HG03342 (cell line): ENCODE results near the gene XPO6.

Experiments
- ATAC-seq: cut with Tn5 transposase; IDR thresholded peaks from one replicate; pipeline ENCODE4 v1.9.1; 2021; ENCODE audit warnings: mild to moderate bottlenecking, moderate library complexity; ENCODE audit not compliant: unreplicated experiment

The XPO6 gene

DNA sequence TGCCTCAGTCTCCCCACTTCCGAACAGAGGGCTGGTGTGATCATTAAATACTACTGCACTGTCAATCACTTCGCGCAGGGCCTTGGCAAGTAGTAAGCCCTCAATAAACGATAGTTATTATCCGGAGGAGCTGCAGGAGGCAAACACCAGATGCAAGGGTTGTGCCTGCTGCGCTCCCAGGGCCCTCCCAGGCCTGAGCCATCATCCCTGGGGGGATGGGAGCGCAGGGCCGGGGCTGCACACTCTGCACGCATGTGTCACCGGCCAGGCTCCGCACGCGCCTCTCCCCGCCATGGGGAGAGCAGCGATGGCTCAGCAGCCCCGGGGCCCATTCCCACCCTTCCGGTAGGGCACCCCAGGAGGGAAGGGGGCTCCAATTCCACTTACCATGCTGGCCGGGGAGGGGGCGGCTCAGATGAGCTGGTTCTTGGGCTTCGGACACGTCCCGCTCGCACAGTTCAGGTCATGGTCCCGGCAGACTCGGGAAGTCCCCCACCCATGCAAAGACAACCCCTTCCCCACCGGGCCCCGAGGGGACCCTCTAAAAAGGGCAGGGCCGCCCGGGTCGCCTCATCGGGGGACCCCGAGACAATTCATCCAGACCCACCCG lies 681 bp downstream of the XPO6 start:
- ATAC-seq: peak; percentile 31

DNA sequence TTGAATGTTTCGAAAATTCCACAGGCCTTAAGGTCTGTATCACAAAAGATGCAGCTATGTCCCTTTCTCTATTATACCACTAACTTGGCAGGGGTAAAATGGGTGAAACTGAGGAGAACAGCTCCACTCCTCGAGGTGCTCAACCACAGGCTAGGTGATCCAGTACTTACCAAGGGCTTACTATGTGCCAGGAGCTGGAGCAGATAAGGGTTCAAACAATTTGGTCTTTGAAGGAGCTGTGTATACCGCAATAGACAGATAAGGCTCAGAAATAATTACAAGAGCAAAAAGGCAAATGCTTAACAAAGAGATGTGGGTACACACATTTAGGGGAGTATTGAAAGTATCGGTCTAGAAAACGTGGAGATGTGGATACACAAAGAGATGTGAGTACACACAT lies 1.5 kb downstream of the XPO6 start:
- no peak for ATAC-seq

DNA sequence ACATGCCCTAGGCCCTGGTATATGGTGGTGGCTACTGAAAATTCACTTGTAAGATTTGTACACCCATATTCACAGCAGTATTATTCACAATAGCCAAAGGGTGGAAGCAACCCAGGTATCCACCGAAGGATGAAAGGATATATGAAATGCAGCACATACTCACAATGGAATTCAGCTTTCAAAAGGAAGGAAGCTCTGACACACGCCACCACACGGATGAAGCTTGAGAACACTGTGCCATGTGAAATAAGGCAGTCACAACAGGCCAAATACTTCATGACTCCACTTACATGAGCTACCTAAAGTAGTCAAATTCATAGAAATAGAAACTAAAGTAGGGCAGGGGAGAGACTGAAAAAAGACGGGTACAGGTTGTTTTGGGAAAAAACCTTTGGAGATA lies 2.9 kb downstream of the XPO6 start:
- ATAC-seq: no peak

DNA sequence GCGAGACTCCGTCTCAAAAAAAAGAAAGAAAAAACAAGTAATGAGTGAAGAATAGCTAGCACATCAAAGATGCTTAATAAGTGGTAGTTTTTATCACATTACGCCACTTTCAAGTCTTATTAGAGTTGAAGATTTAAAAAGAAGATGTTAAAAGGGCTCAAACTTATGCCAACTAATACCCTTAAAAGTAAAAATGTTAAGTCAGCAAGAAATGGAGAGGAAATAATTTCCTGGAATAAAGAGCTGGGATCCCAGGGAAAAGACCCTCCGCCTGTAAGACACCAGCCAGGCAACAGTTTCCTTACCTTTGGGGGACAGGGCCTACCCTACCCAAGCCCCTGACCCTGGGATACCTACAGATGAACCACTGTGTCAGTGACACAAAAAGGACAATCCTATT lies 3.6 kb downstream of the XPO6 start:
- no peak for ATAC-seq

DNA sequence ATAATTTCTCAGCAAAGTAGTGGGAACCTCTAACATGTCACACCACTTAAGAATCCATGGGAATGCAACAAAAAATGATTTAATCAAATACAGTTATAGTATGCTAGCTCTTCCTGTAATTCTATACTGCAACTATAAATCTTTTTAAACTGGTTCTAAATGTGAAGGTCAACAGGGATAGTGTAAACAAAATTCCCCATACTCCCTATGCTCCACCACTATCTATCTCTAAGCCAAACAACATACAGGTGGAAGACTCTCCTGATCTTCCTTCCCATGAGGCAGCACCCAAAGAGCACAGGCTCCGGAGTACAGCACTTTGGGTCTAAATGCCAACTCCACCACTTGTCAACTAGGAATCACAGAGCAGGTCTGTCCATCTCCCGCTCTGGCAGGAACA lies 4.4 kb downstream of the XPO6 start:
- no peak for ATAC-seq

DNA sequence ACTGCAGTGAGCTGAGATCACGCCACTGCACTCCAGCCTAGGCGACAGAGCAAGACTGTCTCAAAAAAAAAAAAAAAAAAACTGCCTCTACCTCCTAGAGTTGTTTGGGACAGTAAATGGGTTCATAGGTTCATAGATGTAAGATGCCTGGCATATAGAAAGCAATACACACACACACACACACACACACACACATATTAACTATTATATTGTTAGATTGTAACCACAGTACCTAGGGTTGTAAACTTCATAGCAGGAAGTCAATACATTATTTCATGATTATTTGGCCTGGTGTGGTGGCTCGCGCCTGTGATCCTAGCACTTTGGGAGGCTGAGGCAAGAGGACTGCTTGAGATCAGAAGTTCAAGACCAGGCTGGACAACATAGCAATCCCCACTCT lies 5.8 kb downstream of the XPO6 start:
- no peak for ATAC-seq

DNA sequence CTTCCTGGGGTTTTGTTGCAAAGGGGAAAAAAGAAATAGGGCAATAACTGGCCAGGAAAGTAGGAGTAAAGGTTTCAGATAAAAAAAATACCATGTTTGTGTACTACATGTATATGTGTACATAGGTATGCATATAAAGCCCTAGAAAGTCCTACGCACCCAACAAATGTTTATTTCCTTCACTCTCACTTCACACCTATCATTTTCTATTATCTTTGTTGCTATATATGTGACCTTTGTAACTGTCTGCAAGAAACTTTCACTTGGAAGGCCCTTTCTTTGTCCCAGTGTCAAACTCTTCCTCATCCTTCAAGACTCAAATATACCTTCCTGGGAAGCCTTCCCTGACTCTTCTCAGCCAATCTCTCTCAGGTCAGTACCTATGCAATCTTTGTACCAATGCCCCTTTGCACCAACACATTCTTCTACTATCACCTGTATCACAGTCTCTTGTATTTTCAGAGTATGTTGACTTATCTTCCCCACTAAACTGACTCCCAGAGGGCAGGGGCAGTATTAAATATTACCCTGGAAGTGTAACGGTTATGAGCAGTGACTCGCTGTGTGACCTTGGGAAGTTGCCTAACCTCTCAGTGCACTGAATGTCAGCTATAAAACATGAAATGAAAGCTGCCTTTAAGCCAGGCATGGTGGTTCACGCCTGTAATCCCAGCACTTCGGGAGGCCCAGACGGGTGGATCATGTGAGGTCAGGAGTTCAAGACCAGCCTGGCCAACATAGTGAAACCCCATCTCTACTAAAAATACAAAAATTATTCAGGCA lies 6.5 kb downstream of the XPO6 start:
- ATAC-seq: no peak

DNA sequence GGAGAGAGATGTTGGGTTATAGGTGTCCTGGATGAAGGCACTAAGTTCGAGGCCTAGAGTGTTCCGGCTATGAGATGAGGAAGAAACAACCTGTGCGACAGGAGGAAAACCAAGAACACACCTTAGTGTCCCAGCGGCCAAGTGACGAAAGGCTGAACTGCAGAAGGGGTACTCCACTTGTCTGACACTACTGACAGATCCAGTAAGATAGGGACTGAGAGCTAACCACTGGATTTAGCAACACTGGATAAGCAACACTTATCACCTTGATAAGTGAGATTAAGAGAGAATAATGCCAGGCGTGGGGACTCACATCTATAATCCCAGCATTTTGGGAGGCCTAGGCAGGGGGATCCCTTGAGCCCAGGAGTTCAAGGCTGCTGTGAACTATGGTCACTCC lies 7.1 kb downstream of the XPO6 start:
- ATAC-seq: no peak

DNA sequence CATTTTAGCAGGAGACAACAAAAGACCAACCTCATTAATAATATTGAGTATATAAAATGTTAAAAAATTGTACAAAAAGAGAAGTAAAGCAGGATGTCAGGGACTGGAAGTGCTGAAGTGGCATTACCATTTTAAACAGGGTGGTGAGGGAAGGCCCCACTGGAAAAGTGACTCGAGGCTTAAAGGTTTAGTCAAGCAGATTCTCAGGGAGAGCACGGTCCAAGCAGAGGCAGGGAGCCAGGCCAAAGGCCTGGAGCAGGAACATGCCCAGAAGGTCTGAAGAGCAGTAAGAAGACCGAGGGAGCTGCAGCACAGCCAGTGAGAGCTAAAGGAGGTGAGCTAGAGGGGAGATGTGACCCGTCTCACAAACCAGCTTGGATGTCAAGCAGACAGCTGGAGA lies 7.6 kb downstream of the XPO6 start:
- no peak for ATAC-seq

DNA sequence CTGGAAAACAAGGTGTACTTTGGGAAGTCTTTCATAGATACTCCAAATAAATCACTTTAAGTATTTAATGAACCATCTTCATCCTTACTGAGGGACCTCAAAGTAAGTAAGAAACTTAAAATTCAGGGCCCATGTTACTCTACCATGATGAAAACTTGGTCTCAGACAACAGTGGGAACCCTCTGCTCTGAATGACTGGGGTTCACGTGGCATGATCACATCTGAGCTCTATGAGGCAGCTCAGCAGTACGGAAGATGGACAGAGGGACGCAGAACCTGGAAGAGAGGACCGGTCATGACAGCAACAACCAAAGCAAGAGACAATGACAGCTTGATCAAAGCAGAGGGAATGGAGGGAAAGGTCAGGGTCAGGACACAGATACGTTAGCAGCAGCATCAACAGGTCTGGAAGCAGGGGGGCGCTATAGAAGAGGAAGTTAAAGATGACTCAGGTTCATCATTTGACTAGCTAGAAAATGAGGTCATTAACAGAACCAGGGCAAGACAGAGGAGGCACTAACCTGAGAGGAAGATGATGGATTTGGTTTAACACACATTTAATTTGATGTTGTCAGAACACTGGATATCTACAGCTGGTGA lies 9.5 kb downstream of the XPO6 start:
- no peak for ATAC-seq

DNA sequence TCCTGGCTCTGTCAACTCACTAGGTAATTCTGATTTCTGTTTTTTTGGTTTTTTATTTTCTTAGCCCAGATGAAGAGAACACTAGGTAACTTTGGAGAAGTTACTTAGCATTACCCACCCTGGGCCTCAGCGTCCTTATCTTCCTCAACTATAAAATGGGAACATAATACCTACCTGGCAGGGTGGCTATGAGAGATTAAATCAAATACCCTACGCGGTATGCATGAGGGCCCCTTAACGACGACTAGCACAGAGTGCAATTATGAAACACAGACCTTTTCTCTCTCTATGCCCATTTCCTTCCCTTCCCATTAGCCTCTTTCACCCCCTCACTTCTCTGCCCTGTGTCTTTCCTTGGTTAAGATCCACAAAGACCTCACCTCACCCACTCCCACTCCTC lies 11.1 kb downstream of the XPO6 start:
- ATAC-seq: no peak

DNA sequence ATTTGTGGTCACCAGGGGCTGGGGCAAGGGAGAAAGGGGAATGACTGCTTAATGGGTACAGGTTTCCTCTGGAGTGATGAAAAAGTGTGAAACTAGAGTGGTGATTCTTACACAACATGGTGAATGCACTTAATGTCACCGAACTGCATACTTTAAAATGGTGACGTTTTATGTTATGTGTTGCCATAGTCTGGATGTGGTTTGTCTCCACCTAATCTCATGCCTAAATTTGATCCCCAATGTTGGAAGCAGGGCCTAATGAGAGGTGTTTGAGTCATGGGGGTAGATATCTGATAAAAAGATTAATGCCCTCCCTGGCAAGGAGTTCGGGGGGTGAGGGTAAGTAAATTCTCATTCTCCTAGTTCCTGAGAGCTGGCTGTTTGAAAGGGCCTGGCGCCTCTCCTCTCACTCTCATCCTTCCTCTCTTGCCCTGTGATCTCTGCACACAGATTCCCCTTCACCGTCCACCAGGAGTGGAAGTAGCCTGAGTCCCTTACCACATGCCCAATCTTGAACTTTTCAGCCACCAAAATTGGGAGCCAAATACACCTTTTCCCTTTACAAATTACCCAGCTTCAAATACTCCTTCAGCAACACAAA lies 15.3 kb downstream of the XPO6 start:
- ATAC-seq: no peak

DNA sequence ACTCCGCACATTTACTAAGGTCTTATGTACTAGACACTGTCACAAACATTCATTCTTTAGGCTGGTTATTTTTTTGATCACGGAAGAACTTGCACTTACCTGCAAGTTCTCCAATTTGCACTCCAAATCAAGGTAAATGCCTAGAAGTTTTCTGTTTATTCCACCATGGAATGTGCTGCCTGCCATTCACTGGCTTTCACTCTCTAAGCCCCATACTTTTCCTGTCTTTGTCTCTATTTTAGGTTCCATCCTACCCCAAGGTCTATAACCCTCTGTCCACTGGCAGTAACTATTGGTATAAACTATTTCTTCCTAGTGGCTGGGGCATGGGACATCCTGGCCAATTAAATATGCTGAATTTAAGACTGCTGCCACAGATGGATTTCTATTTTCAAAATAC lies 15.9 kb downstream of the XPO6 start:
- no peak for ATAC-seq

DNA sequence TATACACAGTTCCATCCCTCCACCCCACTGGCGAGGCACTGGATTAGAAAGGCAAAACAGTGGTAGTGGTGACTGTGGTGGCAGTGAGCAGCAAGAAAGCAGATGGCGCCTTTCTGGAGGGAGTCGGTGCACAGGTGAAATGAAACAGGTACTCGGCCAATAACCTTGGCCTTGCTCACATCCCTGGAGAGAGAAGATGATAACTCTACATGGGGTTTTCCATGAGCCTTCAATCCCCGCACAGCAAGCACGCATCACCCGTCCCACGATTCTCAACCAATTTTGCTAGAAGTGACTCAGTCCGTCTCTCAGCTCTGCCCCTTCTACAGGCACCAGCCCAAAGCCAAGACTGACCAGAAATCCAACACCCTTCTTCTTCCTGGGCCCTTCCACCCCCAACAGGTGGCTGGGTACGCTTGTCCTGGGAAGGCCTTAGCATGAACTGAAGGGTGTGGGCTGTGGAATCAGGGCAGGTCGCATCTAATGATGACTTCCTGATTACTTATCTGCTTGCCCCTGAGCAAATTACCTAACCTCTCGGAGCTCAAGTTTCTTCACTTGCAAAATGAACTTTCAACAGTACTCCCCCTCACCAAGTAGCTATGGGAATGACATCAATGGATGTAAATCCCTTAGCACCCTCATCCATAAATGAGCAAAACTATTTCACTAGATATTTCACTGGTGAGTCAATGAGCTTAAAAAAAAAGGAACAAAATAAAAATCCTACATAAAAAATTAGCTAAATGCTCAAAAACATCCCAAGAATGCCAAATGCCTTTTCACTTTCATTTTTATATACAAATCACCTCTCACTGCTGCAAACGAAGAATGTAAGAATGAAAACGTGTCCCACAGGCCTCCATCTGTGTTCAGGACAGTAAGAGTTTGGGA lies 18.0 kb downstream of the XPO6 start:
- peak; percentile 36 for ATAC-seq

DNA sequence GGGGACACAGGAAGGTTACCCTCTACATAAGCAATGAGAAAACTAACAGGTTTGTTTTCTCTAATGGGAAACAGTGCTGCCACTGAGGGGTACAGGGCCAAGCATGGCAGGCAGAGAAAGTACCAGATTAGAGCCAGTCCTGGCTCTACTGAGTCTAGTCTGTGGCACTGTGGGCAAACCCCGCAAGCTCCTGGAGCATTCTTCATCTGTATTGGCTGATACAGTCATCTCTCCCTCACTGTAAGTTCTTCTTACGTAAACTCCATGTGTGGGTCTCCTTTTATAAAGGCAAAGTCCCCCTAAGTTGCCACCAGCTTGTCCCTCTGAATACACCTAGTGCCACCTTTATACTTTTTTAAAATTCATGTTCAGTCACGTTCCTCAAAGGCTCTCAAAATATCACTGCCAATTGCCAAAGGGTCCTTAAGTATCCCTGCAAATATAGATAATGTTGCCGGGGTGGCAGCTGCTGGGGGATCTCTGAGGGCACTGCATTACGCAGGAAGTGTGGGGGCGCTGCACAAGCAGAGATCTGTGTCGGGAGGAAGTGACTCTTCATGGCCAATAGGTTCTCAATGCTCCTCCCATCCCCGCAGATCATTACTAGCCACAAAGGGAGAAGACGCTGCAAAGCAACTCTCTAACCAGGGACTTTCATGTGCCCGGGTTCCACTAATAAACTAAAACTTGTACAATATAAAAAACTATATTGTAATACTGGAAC lies 18.8 kb downstream of the XPO6 start:
- ATAC-seq: peak; percentile 41

DNA sequence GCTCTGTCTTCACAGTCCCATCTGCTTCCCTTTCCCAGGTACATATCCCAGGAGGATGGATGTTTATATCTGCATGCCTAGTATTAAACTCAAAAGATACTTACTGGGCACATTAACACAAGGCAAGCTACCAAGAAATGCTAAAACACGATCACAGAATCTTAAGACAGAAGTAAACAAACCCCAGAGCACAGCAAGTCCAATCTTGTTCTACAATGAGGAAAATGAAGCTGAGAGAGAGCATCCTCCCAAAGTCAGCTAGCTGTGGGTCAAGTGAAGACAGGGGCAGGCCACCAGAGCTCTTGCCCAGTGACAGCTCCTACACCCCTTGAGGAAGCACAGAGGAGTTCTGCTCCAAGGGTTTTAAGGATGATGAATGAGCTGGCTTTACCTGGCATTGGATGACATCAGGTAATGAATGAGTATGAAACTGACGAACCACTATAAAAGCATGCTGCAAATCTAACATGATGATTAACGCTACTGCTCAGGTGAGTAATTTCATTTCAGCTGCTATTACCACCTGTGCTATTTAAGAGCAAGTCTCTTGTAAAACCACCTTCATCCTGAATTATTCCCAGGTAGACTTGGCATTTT lies 20.3 kb downstream of the XPO6 start:
- ATAC-seq: no peak

DNA sequence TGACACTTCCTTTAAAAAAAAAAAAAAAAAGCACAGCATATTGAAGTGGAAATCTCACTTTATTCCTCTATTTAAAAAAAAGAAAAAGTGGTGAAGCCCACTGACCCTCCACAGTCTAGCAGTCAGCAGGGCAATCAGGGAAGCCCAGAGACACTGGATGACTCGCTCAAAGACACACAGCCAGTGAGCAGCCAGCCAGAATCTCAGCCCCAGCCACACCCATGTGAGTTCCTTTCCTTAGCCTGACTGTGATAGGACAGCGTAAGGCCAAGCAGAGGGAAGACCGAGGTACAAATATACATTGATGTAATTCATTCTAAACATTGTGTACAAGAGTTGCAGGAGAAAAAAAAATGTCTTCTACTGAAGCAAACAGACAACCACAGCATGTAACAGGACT lies 22.5 kb downstream of the XPO6 start:
- ATAC-seq: no peak

DNA sequence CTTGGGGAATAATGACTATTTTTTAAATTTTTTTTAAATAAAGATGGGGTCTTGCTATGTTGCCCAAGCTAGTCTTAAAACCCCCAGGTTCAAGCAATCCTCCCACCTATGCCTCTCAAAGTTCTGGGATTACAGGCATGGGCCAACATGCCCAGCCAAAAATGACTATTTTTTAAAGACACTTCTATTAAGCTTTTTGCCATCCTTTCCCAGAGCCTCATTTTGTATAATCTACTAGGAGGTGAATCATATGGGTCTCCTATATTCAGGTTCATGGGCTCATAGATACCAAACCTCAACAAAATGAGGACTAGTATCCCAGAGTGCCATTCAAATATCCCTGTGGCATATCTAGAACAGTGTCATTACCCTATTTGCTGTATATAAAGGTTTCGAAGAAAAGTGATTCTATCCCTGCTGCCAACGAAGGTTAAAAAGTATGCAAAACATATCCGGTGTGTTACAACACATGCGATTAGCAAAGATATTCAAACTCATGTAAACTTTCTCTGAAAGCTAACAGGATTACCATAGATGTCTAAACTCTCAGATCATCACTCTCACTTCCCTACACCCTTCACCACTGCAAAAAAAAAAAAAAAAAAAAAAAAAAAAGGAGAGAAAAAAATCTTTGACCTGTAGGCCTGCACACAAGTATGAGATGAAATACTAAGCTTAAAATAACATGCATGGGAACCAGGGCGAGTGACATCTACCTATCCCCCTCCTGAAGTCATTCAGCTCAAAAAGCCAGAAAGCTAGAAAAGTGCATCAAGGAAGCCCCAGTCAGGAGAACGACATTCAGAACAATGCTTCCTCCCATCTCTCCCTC lies 23.5 kb downstream of the XPO6 start:
- ATAC-seq: peak; percentile 66

DNA sequence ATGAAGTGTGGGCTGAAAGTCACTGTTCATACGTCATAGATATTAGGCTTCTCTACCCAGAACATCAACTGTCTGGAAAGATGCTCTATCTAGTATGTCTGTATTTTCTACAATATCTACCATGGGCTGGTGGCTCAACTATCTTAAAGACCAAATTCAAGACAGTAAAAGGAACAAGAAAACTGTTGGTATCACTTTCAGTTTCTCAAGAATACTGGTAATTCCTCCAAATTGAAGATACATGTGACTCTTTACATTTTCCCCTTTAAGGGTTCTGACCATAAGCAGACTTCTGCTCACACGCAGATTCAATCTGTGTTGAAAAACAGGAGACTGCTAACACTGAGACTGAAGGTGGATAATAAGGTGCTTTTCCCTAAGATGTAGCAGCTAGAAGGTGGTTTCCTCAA lies 24.2 kb downstream of the XPO6 start:
- no peak for ATAC-seq
